22Rv1 (cell line): ENCODE results near the gene HCN1.

Source experiments
- H3K27ac ChIP-seq: fragments of 450-650 bp; 2 replicates; pipeline ENCODE4 v1.5.1; 2017
- ZFX ChIP-seq: fragments of 450-650 bp; IDR thresholded peaks from 2 replicates; pipeline ENCODE4 v1.6.1; 2017; ENCODE audit warnings: antibody characterized with exemption, borderline replicate concordance
- TF ChIP-seq, protein P1 (sequence below): fragments of 450-650 bp; IDR thresholded peaks from 2 replicates; pipeline ENCODE4 v1.5.1; 2017; ENCODE audit warnings: mild to moderate bottlenecking

The HCN1 gene

DNA sequence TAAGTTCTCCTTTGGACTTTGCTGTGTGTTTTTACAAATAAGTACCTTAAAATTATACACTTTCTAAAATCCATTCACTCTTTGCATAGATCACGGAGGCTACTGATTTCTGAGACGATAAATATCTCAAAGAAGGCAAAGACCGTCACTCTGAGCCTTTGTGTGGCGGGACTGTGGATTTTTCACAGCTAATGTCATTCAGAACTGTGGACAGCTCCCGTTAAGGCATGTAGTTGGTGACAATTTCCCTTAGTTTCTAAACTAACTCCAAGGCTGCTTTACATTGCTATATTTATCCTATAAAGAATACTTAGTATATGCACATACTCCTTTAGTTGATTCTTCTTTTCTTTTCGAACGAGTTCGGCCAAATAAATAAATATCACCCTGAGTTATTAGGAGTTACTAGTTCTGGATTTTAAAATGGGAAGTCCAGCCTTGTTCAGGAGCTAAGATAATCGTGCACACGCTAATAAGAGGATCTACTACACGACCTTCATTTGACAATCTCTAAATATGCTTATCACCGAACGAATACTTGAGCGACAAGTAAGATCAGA, 1.8 kb downstream of the HCN1 start:
- no peak overlapping the region for H3K27ac ChIP-seq
- TF ChIP-seq, protein P1, sequence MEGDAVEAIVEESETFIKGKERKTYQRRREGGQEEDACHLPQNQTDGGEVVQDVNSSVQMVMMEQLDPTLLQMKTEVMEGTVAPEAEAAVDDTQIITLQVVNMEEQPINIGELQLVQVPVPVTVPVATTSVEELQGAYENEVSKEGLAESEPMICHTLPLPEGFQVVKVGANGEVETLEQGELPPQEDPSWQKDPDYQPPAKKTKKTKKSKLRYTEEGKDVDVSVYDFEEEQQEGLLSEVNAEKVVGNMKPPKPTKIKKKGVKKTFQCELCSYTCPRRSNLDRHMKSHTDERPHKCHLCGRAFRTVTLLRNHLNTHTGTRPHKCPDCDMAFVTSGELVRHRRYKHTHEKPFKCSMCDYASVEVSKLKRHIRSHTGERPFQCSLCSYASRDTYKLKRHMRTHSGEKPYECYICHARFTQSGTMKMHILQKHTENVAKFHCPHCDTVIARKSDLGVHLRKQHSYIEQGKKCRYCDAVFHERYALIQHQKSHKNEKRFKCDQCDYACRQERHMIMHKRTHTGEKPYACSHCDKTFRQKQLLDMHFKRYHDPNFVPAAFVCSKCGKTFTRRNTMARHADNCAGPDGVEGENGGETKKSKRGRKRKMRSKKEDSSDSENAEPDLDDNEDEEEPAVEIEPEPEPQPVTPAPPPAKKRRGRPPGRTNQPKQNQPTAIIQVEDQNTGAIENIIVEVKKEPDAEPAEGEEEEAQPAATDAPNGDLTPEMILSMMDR = no peak
- TF ChIP-seq ZFX = no peak

DNA sequence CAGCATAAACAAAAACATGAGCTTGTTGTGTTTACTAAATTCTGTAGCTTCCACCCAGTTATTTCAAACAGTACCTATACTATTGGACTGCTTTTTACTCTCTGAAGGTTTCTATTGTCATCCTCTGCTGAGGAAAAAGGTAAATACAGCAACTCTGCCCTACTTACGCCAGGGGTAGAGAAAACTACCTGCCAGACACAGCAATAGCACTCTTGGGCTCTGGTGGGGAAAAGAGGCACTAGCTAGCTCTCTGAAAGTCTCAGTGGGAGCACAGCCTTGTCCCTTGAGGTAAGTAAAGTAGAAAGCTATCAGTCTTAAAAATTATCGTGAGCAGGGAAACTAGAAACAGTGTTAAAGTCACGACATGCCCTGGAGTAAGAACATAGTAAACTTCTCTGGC, 3.7 kb downstream of the HCN1 start:
- no peak overlapping the region for H3K27ac ChIP-seq
- TF ChIP-seq, protein P1 = no peak
- no peak for TF ChIP-seq ZFX

DNA sequence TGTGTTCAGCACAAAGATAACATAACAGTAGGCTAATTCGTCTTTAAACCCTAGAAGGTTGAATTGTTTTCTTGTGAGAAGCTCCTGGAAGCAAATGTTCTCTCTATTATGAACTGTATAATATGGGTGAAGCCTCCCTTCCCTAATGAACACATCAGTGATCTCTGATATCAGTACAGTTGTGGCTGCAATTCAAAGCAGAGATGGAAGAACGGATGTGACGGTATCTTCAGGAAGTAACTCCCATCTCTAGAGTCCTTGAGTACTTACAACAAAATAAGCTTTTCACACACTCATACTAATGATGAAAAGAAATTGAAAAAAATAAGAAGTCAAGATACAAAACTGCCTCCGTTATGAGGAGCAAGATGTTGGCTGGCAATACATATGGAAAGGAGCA, 4.5 kb downstream of the HCN1 start:
- H3K27ac ChIP-seq = no peak overlapping the region
- TF ChIP-seq, protein P1 = no peak
- TF ChIP-seq ZFX = no peak

DNA sequence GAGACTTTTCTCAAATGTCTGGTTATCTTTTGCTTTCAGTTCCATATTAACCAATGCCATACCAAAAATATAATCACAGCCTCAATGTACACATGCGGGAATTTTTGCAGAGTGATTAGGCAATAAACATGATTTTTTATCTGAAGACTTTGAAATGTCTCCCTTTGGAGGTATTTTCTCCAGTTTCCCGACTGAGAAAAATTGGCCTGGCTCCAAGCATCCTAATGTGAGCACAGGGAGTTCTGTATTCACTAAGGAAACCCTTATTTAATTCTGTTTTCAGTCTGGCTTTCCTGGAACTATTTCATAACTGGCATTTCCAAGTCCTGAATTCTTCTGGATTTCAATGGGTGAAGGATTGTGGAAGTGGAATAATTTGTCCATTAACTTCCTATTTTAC, 8.5 kb downstream of the HCN1 start:
- no peak overlapping the region for H3K27ac ChIP-seq
- TF ChIP-seq, protein P1 = no peak
- TF ChIP-seq ZFX = no peak

DNA sequence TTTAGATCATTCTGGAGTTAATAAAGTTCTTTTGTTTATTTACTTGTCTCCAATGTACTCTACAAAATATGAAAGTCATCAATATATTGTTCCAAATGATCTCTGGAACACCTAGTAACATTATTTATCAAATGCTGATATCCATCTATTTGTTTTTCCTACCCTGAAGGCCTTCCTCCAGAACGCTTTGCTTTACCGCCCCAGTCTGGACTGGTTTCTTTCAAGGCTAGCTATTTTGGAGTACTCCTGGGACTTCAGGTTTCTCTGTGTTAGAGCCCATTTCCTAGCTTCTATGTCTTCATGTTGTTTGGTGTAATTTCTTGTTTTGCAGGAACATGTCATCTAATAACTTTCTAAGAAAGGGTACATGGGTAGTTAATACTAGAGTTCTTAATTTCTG, 9.6 kb downstream of the HCN1 start:
- TF ChIP-seq, protein P1 = no peak
- no peak for TF ChIP-seq ZFX
- H3K27ac ChIP-seq = no peak overlapping the region

DNA sequence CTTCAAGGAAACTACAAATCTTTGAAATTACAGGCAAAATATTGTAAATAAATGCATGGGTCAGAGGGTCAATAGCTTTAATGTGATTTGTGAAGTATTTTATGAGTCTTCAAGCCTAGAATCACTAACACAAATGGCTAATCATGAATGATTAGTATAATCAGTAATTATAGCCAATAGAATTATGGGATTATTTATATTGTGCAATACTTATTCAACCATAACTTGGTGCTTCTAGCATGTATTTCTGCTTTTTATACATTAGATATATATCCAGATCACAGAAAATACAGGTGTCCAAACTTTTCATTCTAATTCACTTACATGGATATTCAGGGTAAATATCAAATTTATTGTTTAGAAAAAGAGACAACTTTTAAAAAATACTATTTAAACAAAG, 12.1 kb downstream of the HCN1 start:
- no peak overlapping the region for H3K27ac ChIP-seq
- TF ChIP-seq, protein P1 = no peak
- no peak for TF ChIP-seq ZFX

DNA sequence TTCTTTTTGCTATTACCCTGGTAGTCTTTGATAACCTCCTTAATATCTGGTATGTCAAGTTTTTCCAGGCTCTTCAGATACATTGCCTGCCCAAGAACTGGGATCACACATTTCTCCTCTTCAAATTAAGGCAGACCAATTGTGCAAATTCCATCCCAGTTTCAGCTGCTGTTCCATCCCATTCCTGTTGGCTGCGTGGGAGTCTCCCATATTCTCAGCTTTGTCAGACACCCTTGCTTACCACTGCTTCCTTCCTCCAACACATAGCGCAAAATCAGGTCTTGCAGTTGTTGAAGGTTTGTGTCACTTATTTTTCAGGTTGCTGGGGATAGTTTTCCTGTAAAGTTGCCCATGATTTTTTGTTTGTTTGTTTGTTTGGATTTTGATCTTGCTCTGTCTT, 15.2 kb downstream of the HCN1 start:
- no peak for TF ChIP-seq ZFX
- TF ChIP-seq, protein P1 = no peak
- H3K27ac ChIP-seq = no peak overlapping the region
